ENCODE measurements around the gene RCHY1.
"Not testable (repeated sequence)": the region's sequence is repeated elsewhere in the genome, so short reads cannot be mapped to it uniquely, and the experiment has no call there.

RCHY1 gene

DNA sequence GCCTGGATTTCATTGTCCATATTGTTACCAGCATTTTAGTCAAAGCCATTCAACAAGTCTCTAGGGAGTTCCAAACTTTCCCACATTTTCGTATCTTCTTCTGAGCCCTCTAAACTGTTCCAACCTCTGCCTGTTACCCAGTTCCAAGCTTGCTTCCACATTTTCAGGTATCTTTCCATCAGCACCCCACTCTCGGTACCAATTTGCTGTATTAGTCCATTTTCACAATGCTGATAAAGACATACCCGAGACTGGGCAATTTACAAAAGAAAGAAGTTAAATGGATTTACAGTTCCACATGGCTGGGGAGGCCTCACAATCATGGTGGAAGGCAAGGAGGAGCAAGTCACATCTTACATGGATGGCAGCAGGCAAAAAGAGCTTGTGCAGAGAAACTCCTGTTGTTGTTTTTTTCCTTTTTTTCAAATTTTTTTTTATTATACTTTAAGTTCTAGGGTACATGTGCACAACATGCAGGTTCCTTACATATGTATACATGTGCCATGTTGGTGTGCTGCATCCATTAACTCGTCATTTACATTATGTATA lies 19.2 kb upstream of the RCHY1 start:
- H3K4me3 ChIP-seq (replicated peaks; ENCODE audit: insufficient read depth, low read length); H3K27me3 ChIP-seq (ENCODE audit: insufficient read depth, poor library complexity, severe bottlenecking); DNase-seq (ENCODE audit: low read depth in 1 of 2, low spot score in 1 of 2); H3K27ac ChIP-seq (replicated peaks): not testable (repeated sequence)

DNA sequence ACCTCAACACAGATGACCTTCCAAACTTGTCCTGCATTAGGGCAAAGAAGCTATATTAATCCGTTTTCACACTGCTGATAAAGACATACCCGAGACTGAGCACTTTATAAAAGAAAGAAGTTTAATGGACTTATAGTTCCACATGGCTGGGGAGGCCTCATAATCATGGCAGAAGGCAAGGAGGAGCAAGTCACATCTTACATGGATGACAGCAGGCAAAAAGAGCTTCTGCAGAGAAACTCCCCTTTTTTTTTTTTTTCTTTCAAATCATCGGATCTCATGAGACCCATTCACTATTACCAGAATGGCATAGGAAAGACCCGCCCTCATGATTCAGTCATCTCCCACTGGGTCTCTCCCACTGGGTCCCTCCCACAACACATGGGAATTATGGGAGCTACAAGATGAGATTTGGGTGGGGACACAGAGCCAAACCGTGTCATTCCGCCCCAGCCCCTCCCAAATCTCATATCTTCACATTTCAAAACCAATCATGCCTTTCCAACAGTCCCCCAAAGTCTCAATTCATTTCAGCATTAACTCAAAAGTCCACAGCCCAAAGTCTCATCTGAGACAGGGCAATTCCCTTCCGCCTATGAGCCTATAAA lies 17.4 kb upstream of the RCHY1 start:
- not testable (repeated sequence) for H3K4me3 ChIP-seq (replicated peaks; ENCODE audit: insufficient read depth, low read length); H3K27ac ChIP-seq (replicated peaks); H3K27me3 ChIP-seq (ENCODE audit: insufficient read depth, poor library complexity, severe bottlenecking); DNase-seq (ENCODE audit: low read depth in 1 of 2, low spot score in 1 of 2)

DNA sequence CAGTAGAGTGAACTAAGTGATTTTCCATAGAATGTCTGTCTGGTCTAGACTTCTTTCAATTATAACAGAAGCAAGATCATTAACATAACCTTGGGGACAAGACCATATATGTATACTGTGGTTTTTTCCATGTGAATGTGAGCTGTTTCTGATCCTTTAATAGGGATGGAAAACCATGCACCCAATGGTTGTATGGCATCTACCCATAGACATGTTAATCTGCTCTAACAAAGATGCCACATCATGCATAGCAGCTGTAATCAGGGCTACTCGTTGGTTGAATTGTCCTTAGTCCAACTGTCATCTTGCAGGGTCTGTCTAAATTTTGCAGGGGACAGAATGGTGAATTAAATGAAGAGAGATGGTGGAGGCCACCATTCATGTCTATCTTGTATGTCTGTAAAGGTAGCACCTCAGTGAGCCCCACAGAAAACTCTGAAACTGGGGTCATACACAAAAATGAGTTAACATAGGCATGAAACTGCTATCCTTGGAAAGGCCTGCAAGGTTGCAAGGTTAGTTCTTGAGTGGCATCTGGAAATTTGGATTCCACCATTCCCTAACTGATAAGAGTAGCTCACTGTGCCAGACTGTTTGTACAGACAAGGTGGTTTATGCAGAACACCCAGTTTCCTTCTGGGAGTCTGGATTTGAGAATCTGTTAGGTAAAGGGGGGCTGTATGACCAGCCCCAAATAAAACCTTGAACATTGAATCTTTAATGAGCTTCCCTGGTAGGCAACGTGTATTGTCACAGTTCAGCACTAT lies 16.5 kb upstream of the RCHY1 start:
- no peak overlapping the region for H3K27ac ChIP-seq (replicated peaks)
- no peak for TF ChIP-seq GABPA (IDR thresholded peaks at IDR 0.05; ENCODE audit: low read depth)
- TF ChIP-seq, protein P1, sequence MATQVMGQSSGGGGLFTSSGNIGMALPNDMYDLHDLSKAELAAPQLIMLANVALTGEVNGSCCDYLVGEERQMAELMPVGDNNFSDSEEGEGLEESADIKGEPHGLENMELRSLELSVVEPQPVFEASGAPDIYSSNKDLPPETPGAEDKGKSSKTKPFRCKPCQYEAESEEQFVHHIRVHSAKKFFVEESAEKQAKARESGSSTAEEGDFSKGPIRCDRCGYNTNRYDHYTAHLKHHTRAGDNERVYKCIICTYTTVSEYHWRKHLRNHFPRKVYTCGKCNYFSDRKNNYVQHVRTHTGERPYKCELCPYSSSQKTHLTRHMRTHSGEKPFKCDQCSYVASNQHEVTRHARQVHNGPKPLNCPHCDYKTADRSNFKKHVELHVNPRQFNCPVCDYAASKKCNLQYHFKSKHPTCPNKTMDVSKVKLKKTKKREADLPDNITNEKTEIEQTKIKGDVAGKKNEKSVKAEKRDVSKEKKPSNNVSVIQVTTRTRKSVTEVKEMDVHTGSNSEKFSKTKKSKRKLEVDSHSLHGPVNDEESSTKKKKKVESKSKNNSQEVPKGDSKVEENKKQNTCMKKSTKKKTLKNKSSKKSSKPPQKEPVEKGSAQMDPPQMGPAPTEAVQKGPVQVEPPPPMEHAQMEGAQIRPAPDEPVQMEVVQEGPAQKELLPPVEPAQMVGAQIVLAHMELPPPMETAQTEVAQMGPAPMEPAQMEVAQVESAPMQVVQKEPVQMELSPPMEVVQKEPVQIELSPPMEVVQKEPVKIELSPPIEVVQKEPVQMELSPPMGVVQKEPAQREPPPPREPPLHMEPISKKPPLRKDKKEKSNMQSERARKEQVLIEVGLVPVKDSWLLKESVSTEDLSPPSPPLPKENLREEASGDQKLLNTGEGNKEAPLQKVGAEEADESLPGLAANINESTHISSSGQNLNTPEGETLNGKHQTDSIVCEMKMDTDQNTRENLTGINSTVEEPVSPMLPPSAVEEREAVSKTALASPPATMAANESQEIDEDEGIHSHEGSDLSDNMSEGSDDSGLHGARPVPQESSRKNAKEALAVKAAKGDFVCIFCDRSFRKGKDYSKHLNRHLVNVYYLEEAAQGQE (IDR thresholded peaks at IDR 0.05; ENCODE audit: insufficient replicate concordance, low read depth), result no peak
- H3K27me3 ChIP-seq (ENCODE audit: insufficient read depth, poor library complexity, severe bottlenecking), result no peaks in the 10 kb centered on the region
- DNase-seq (ENCODE audit: low read depth in 1 of 2, low spot score in 1 of 2), result no peak
- no peak overlapping the region for H3K4me3 ChIP-seq (replicated peaks; ENCODE audit: insufficient read depth, low read length)

DNA sequence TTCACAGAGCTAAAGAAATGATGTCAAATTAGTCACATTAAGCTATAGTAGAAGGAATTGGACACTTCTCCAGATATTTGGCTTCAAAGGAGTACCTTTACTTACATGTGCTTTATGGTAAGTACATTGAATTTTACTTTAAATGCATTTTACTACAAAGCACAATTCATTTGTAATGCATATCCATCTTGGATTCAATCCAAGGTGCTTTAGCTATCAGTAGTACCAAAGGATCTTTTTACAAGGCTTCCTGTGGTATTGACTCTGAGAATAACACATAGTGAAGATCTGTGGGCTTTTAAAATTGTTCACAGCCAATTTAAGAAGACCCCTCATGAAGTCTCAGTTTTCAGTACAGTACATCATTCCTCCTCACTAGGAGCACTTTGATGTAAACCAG lies 13.3 kb upstream of the RCHY1 start:
- Histone ChIP-seq H3K4me3 (replicated peaks; ENCODE audit: insufficient read depth, low read length) (no peak overlapping the region), H3K27me3 (ENCODE audit: insufficient read depth, poor library complexity, severe bottlenecking) (no peaks in the 10 kb centered on the region), H3K27ac (replicated peaks) (no peak overlapping the region)
- DNase-seq (ENCODE audit: low read depth in 1 of 2, low spot score in 1 of 2), result no peak
- TF ChIP-seq, protein P2, sequence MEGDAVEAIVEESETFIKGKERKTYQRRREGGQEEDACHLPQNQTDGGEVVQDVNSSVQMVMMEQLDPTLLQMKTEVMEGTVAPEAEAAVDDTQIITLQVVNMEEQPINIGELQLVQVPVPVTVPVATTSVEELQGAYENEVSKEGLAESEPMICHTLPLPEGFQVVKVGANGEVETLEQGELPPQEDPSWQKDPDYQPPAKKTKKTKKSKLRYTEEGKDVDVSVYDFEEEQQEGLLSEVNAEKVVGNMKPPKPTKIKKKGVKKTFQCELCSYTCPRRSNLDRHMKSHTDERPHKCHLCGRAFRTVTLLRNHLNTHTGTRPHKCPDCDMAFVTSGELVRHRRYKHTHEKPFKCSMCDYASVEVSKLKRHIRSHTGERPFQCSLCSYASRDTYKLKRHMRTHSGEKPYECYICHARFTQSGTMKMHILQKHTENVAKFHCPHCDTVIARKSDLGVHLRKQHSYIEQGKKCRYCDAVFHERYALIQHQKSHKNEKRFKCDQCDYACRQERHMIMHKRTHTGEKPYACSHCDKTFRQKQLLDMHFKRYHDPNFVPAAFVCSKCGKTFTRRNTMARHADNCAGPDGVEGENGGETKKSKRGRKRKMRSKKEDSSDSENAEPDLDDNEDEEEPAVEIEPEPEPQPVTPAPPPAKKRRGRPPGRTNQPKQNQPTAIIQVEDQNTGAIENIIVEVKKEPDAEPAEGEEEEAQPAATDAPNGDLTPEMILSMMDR (IDR thresholded peaks at IDR 0.05; ENCODE audit: insufficient read depth, low read length), result no peak
- TF ChIP-seq GABPA (IDR thresholded peaks at IDR 0.05; ENCODE audit: low read depth), result no peak
- no peak for TF ChIP-seq POLR2AphosphoS5 (IDR thresholded peaks at IDR 0.05; ENCODE audit: low read depth)
- no peak for TF ChIP-seq SPI1 (IDR thresholded peaks at IDR 0.05; ENCODE audit: borderline replicate concordance, low read depth)
- TF ChIP-seq, protein P1 (IDR thresholded peaks at IDR 0.05; ENCODE audit: insufficient replicate concordance, low read depth), result no peak

DNA sequence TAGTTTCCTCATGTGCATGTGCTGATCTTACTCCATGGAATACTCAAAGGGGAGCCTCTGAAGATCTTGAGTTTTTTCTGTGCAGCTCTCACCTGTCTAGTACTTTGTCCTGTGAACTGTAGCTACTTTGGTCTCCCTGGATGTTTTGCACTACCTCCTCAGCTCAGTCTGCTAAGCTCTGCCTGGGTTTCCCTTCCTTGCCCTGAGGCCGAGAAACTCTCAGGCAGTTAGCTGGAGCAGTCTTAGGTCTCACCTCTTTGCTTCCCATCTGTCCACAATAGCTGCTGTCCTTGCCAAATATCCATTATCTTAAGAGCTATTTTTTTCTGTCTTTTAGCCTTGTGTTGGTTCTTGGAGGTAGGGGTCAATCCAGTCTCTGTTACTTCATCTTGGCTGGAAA lies 11.7 kb upstream of the RCHY1 start:
- DNase-seq (ENCODE audit: low read depth in 1 of 2, low spot score in 1 of 2), result no peak
- Histone ChIP-seq H3K4me3 (replicated peaks; ENCODE audit: insufficient read depth, low read length) (no peak overlapping the region), H3K27ac (replicated peaks) (no peak overlapping the region), H3K27me3 (ENCODE audit: insufficient read depth, poor library complexity, severe bottlenecking) (no peaks in the 10 kb centered on the region)
- TF ChIP-seq POLR2AphosphoS5 (IDR thresholded peaks at IDR 0.05; ENCODE audit: low read depth) (no peak), GABPA (IDR thresholded peaks at IDR 0.05; ENCODE audit: low read depth) (no peak), SPI1 (IDR thresholded peaks at IDR 0.05; ENCODE audit: borderline replicate concordance, low read depth) (no peak)
- TF ChIP-seq, protein P2 (IDR thresholded peaks at IDR 0.05; ENCODE audit: insufficient read depth, low read length), result no peak
- TF ChIP-seq, protein P1 (IDR thresholded peaks at IDR 0.05; ENCODE audit: insufficient replicate concordance, low read depth), result no peak
